DND-41 (cell line): ENCODE data around the gene XYLT1.

Experiments used
- CTCF ChIP-seq: IDR thresholded peaks from 2 replicates; pipeline ENCODE4 v1.5.1; 2012; ENCODE audit warnings: borderline replicate concordance, low read length, moderate library complexity, mild to moderate bottlenecking; ENCODE audit not compliant: poor library complexity, severe bottlenecking; ENCODE audit errors: extremely low read depth
- EZH2 ChIP-seq: IDR thresholded peaks from 3 replicates; pipeline ENCODE4 v1.6.1; 2012; ENCODE audit warnings: borderline replicate concordance, low read depth, mild to moderate bottlenecking, moderate library complexity, low read length, inconsistent platforms; ENCODE audit not compliant: severe bottlenecking

- TF ChIP-seq CTCF, result no peak
- TF ChIP-seq EZH2, result no peak
Observed at GRCh38 chr16:17173281-17173680, 297.5 kb downstream of the XYLT1 start.
